Osteoblast (primary cell): ENCODE measurements around the gene DEFB125. TPM values are rescaled to one million over a fixed set of nuclear protein-coding genes. Genes with fewer than 3 reads are reported as not detected.

Experiments
- DNase-seq: peaks from one replicate; pipeline ENCODE4 v3.0.0; 2011; ENCODE audit warnings: low spot score, mixed read lengths; ENCODE audit not compliant: insufficient read length; ENCODE audit errors: missing footprints
- H2AFZ ChIP-seq: 2 replicates; pipeline ENCODE4 v1.6.0; 2011; ENCODE audit warnings: mild to moderate bottlenecking, low read length
- H3K27ac ChIP-seq: 2 replicates; pipeline ENCODE4 v1.5.1; 2011; ENCODE audit warnings: mild to moderate bottlenecking, low read depth, low read length, moderate library complexity
- H3K27me3 ChIP-seq: 2 replicates; pipeline ENCODE4 v1.6.0; 2012; ENCODE audit warnings: mild to moderate bottlenecking, control low read depth, inconsistent platforms, low read length, moderate library complexity; ENCODE audit not compliant: insufficient read depth
- H3K36me3 ChIP-seq: 2 replicates; pipeline ENCODE4 v1.5.1; 2011; ENCODE audit warnings: mild to moderate bottlenecking, low read length, control low read depth, moderate library complexity; ENCODE audit not compliant: insufficient read depth
- H3K4me1 ChIP-seq: 2 replicates; pipeline ENCODE4 v1.5.1; 2011; ENCODE audit warnings: mild to moderate bottlenecking, low read length, control low read depth, moderate library complexity; ENCODE audit not compliant: insufficient read depth
- H3K4me2 ChIP-seq: 2 replicates; pipeline ENCODE4 v1.6.0; 2011; ENCODE audit warnings: mild to moderate bottlenecking, low read length; ENCODE audit not compliant: insufficient read depth
- H3K4me3 ChIP-seq: fragments of 200-600 bp; sonication (generic); 3 replicates; pipeline ENCODE4 v1.5.1; 2012; ENCODE audit warnings: mild to moderate bottlenecking, low read length, inconsistent platforms; ENCODE audit not compliant: insufficient read depth
- H3K79me2 ChIP-seq: 2 replicates; pipeline ENCODE4 v1.6.0; 2012; ENCODE audit warnings: mild to moderate bottlenecking, low read length, control low read depth, inconsistent platforms; ENCODE audit not compliant: insufficient read depth
- H3K9me3 ChIP-seq: 2 replicates; pipeline ENCODE4 v1.5.1; 2011; ENCODE audit warnings: low read depth, low read length, control low read depth
- H4K20me1 ChIP-seq: 2 replicates; pipeline ENCODE4 v1.6.0; 2012; ENCODE audit warnings: mild to moderate bottlenecking, low read length, control low read depth; ENCODE audit not compliant: insufficient read depth
- CTCF ChIP-seq: IDR thresholded peaks from 2 replicates; pipeline ENCODE4 v1.5.1; 2011; ENCODE audit warnings: mild to moderate bottlenecking, low read depth, low read length, moderate library complexity; ENCODE audit errors: extremely low read depth
- total RNA-seq: library from RNA; depleted of rRNA; stranded (reverse); fragments of >200 nt; gene quantifications from 2 replicates; pipeline ENCODE4 v1.2.3, GENCODE V29; 2012

The DEFB125 gene
- not detected in 2 replicates for total RNA-seq

GRCh38 chr20:87401-87800 lies at the start of gene DEFB125:
DEFB125 (plus strand) TSS chr20:87672; CDS start chr20:87710, 38 bp downstream.
- Histone ChIP-seq H3K27me3 (no peaks in the 10 kb centered on the region), H2AFZ (no peak within 1 kb of the TSS), H3K79me2 (no peaks in the 10 kb centered on the region), H3K36me3 (no peaks in the 10 kb centered on the region), H3K4me3 (no peak within 1 kb of the TSS), H3K27ac (no peak within 1 kb of the TSS), H3K4me2 (no peak within 1 kb of the TSS), H3K9me3 (no peaks in the 10 kb centered on the region), H4K20me1 (no peaks in the 10 kb centered on the region), H3K4me1 (no peaks in the 10 kb centered on the region)
- DNase-seq = no peak
- TF ChIP-seq CTCF = no peak

- peaks cover 6% of the 10 kb centered on the region for H3K9me3 ChIP-seq
- H3K4me2 ChIP-seq = no peak overlapping the region
- H3K27ac ChIP-seq = no peak overlapping the region
- H3K79me2 ChIP-seq = no peaks in the 10 kb centered on the region
- H4K20me1 ChIP-seq = no peaks in the 10 kb centered on the region
- H3K4me3 ChIP-seq = no peak overlapping the region
- no peak for DNase-seq
- no peak overlapping the region for H2AFZ ChIP-seq
- H3K27me3 ChIP-seq = no peaks in the 10 kb centered on the region
- no peaks in the 10 kb centered on the region for H3K36me3 ChIP-seq
- no peak for TF ChIP-seq CTCF
- no peaks in the 10 kb centered on the region for H3K4me1 ChIP-seq
These were observed 27.2 kb upstream of the DEFB125 start for GRCh38 chr20:60035-60918.

GRCh38 chr20:61230-61629 lies 26.2 kb upstream of the DEFB125 start:
- Histone ChIP-seq H3K27me3 (no peaks in the 10 kb centered on the region), H3K4me1 (no peaks in the 10 kb centered on the region), H3K4me2 (no peak overlapping the region), H3K4me3 (no peak overlapping the region), H3K27ac (no peak overlapping the region), H3K79me2 (no peaks in the 10 kb centered on the region), H3K36me3 (no peaks in the 10 kb centered on the region), H2AFZ (no peak overlapping the region), H4K20me1 (no peaks in the 10 kb centered on the region), H3K9me3 (peaks cover 6% of the 10 kb centered on the region)
- no peak for DNase-seq
- no peak for TF ChIP-seq CTCF

GRCh38 chr20:61757-62156 lies 25.7 kb upstream of the DEFB125 start:
- no peak for DNase-seq
- TF ChIP-seq CTCF = no peak
- peaks cover 6% of the 10 kb centered on the region for H3K9me3 ChIP-seq
- no peaks in the 10 kb centered on the region for H3K27me3 ChIP-seq
- no peak overlapping the region for H3K4me3 ChIP-seq
- no peaks in the 10 kb centered on the region for H4K20me1 ChIP-seq
- H2AFZ ChIP-seq = no peak overlapping the region
- no peak overlapping the region for H3K4me2 ChIP-seq
- no peaks in the 10 kb centered on the region for H3K36me3 ChIP-seq
- no peaks in the 10 kb centered on the region for H3K4me1 ChIP-seq
- H3K27ac ChIP-seq = no peak overlapping the region
- no peaks in the 10 kb centered on the region for H3K79me2 ChIP-seq
